HepG2 (cell line): ENCODE data around the gene MYH9. TPM values are rescaled to one million over a fixed set of nuclear protein-coding genes. Genes with fewer than 3 reads are reported as not detected.

Experiments
- GTF2F1 ChIP-seq: fragments of 150-350 bp; IDR thresholded peaks from 2 replicates; pipeline ENCODE4 v1.6.1; 2014; ENCODE audit warnings: low read length
- HNF4A ChIP-seq: sonication (generic); formaldehyde crosslinking; IDR thresholded peaks from 2 replicates; pipeline ENCODE4 v1.4.0; 2020; ENCODE audit warnings: missing genetic modification reagents
- HOXA3 ChIP-seq: sonication (generic); formaldehyde crosslinking; IDR thresholded peaks from 2 replicates; pipeline ENCODE4 v1.5.0; 2020; ENCODE audit warnings: missing genetic modification reagents
- MTA1 ChIP-seq: sonication (generic); formaldehyde crosslinking; IDR thresholded peaks from 2 replicates; pipeline ENCODE4 v1.4.0; 2020; ENCODE audit warnings: missing genetic modification reagents, mild to moderate bottlenecking, borderline replicate concordance
- MYPOP ChIP-seq: sonication (generic); formaldehyde crosslinking; IDR thresholded peaks from 2 replicates; pipeline ENCODE4 v1.8.1; 2023; ENCODE audit warnings: mild to moderate bottlenecking, moderate library complexity, missing genetic modification reagents
- MZF1 ChIP-seq: sonication (generic); formaldehyde crosslinking; IDR thresholded peaks from 2 replicates; pipeline ENCODE4 v1.8.1; 2023; ENCODE audit warnings: mild to moderate bottlenecking, missing genetic modification reagents, borderline replicate concordance
- NR0B2 ChIP-seq: sonication (generic); formaldehyde crosslinking; IDR thresholded peaks from 2 replicates; pipeline ENCODE4 v1.4.0; 2020; ENCODE audit warnings: mild to moderate bottlenecking, missing genetic modification reagents
- RORA ChIP-seq: sonication (generic); formaldehyde crosslinking; IDR thresholded peaks from 2 replicates; pipeline ENCODE4 v1.5.0; 2020; ENCODE audit warnings: mild to moderate bottlenecking, missing genetic modification reagents, moderate library complexity
- SCMH1 ChIP-seq: sonication (generic); formaldehyde crosslinking; IDR thresholded peaks from 2 replicates; pipeline ENCODE4 v1.9.0; 2021; ENCODE audit warnings: missing genetic modification reagents, mild to moderate bottlenecking, borderline replicate concordance
- SMARCE1 ChIP-seq: fragments of 450-650 bp; IDR thresholded peaks from 2 replicates; pipeline ENCODE4 v1.6.1; 2017; ENCODE audit warnings: borderline replicate concordance
- SP5 ChIP-seq: IDR thresholded peaks from 2 replicates; pipeline ENCODE4 v1.6.1; 2016; ENCODE audit warnings: low read depth, borderline replicate concordance
- TARDBP ChIP-seq: sonication (generic); formaldehyde crosslinking; IDR thresholded peaks from 2 replicates; pipeline ENCODE4 v1.8.0; 2022; ENCODE audit warnings: mild to moderate bottlenecking, missing genetic modification reagents
- XRCC5 ChIP-seq: fragments of 200-400 bp; formaldehyde crosslinking; optimal IDR thresholded peaks from 2 replicates; pipeline ENCODE3; 2017; ENCODE audit warnings: mild to moderate bottlenecking, low read length
- YEATS4 ChIP-seq: sonication (generic); formaldehyde crosslinking; IDR thresholded peaks from 2 replicates; pipeline ENCODE4 v1.4.0; 2020; ENCODE audit warnings: missing genetic modification reagents, borderline replicate concordance
- ZBTB37 ChIP-seq: sonication (generic); formaldehyde crosslinking; IDR thresholded peaks from 2 replicates; pipeline ENCODE4 v1.4.0; 2020; ENCODE audit warnings: mild to moderate bottlenecking, missing genetic modification reagents
- ZEB1 ChIP-seq: IDR thresholded peaks from 2 replicates; pipeline ENCODE4 v1.6.1; 2012; ENCODE audit warnings: mild to moderate bottlenecking, low read depth, inconsistent platforms; ENCODE audit not compliant: insufficient replicate concordance
- ZHX1 ChIP-seq: sonication (generic); formaldehyde crosslinking; IDR thresholded peaks from 2 replicates; pipeline ENCODE4 v1.8.1; 2022; ENCODE audit warnings: low read depth, mild to moderate bottlenecking, missing genetic modification reagents
- ZIK1 ChIP-seq: sonication (generic); formaldehyde crosslinking; IDR thresholded peaks from 2 replicates; pipeline ENCODE4 v1.5.0; 2020; ENCODE audit warnings: mild to moderate bottlenecking, low read depth, missing genetic modification reagents, borderline replicate concordance
- ZKSCAN1 ChIP-seq: fragments of 150-350 bp; IDR thresholded peaks from 2 replicates; pipeline ENCODE4 v1.6.1; 2014; ENCODE audit warnings: low read length
- ZNF260 ChIP-seq: sonication (generic); formaldehyde crosslinking; IDR thresholded peaks from 2 replicates; pipeline ENCODE4 v1.4.0; 2020; ENCODE audit warnings: missing genetic modification reagents, low read depth, mild to moderate bottlenecking, borderline replicate concordance
- ZNF264 ChIP-seq: sonication (generic); formaldehyde crosslinking; IDR thresholded peaks from 2 replicates; pipeline ENCODE4 v1.4.0; 2020; ENCODE audit warnings: missing genetic modification reagents
- ZNF383 ChIP-seq: sonication (generic); formaldehyde crosslinking; IDR thresholded peaks from 2 replicates; pipeline ENCODE4 v1.4.0; 2020; ENCODE audit warnings: missing genetic modification reagents, mild to moderate bottlenecking, borderline replicate concordance
- ZNF431 ChIP-seq: sonication (generic); formaldehyde crosslinking; IDR thresholded peaks from 2 replicates; pipeline ENCODE4 v1.9.0; 2022; ENCODE audit warnings: missing genetic modification reagents, low read depth, mild to moderate bottlenecking, borderline replicate concordance
- ZNF547 ChIP-seq: sonication (generic); formaldehyde crosslinking; IDR thresholded peaks from 2 replicates; pipeline ENCODE4 v1.5.1; 2020; ENCODE audit warnings: mild to moderate bottlenecking, missing genetic modification reagents
- ZNF672 ChIP-seq: sonication (generic); formaldehyde crosslinking; IDR thresholded peaks from 2 replicates; pipeline ENCODE4 v1.8.1; 2022; ENCODE audit warnings: missing genetic modification reagents
- polyA plus RNA-seq, 8 experiments: library from polyadenylated mRNA; depleted of rRNA in 3 of 8; stranded (reverse) in 7 of 8; unstranded in 1 of 8; fragments of >200 nt; fragmentation: Illumina TruSeq in 4 of 8; extraction: Trizol in 4 of 8; gene quantifications; 2 replicates each; pipeline versions ENCODE4 v1.2.1 to v1.2.3, GENCODE V29; 2011 to 2016; ENCODE audit warnings: low read depth in 4 of 8, missing spikeins in 1 of 8, mixed read lengths in 1 of 8; ENCODE audit not compliant: insufficient read depth in 1 of 8
- total RNA-seq, 5 experiments: library from RNA; depleted of rRNA; stranded (reverse); fragments of >200 nt; fragmentation: Illumina TruSeq; extraction: Trizol; gene quantifications; 2 replicates each; pipeline ENCODE4 v1.2.3, GENCODE V29; 2016; ENCODE audit warnings: low read depth in 1 of 5

MYH9 gene
- total and polyA plus RNA-seq, 2 of the 13 experiments (the other 11 are each of a cell fraction or from before 2014, with no cell fraction given) = 50.7 to 98.5 TPM

GRCh38 chr22:36433318-36434231 lies 45.8 kb upstream of the MYH9 start (continued):
- TF ChIP-seq ZKSCAN1 (no peak), NR0B2 (CRISPR knock-in tag) (no peak), ZNF383 (no peak), ZNF672 (CRISPR knock-in tag) (no peak), ZNF260 (CRISPR knock-in tag) (no peak), MYPOP (no peak), SMARCE1 (no peak), HNF4A (peak; percentile 82), HOXA3 (CRISPR knock-in tag) (peak; percentile 56; the same call in 1 of the 2 replicates), XRCC5 (peak; percentile 24), ZNF431 (CRISPR knock-in tag) (no peak), MTA1 (CRISPR knock-in tag) (peak; percentile 98), ZNF264 (CRISPR knock-in tag) (no peak), ZHX1 (no peak), SP5 (CRISPR knock-in tag) (peak; percentile 99), YEATS4 (no peak; the same call in 1 of the 2 replicates), ZNF547 (CRISPR knock-in tag) (no peak), MZF1 (no peak), TARDBP (peak; percentile 91), ZBTB37 (CRISPR knock-in tag) (no peak), ZIK1 (CRISPR knock-in tag) (no peak), RORA (CRISPR knock-in tag) (no peak), SCMH1 (no peak), GTF2F1 (no peak), ZEB1 (peak; percentile 68)
